HG03175 (cell line): ENCODE results near the gene ALDH3B2.
"Not testable (repeated sequence)": the region's sequence is repeated elsewhere in the genome, so short reads cannot be mapped to it uniquely, and the experiment has no call there.

Source experiments
- ATAC-seq: cut with Tn5 transposase; IDR thresholded peaks from one replicate; pipeline ENCODE4 v1.9.1; 2021; ENCODE audit warnings: mild to moderate bottlenecking, moderate library complexity; ENCODE audit not compliant: unreplicated experiment

Gene ALDH3B2, protein sequence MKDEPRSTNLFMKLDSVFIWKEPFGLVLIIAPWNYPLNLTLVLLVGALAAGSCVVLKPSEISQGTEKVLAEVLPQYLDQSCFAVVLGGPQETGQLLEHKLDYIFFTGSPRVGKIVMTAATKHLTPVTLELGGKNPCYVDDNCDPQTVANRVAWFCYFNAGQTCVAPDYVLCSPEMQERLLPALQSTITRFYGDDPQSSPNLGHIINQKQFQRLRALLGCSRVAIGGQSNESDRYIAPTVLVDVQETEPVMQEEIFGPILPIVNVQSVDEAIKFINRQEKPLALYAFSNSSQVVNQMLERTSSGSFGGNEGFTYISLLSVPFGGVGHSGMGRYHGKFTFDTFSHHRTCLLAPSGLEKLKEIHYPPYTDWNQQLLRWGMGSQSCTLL

DNA sequence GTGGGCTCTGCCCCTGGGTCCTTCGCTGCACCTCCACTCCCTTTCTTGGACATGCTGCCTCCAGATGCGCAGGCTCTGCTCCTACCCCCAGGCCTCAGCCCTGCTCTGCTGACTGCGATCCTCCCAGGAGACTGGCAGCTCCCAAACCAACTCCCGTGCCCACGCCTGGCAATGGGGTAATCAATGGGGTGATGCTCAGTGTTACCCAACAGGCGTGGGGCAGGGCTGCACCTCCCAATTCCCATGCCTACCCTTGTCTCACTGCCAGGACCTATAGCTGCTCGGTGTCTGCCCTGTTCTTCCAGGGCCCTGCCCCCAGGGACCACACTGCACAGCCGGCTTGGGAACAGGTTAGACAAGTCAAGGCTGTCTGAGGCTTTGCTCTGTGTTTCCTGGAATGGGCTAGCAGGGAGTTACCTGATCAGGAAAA is at the start of gene ALDH3B2:
Gene ALDH3B2, minus strand, starts transcription at position 182 of the 430 bp plus-strand sequence. CDS start 7,688 bp downstream, outside the sequence.
- ATAC-seq: no peak

DNA sequence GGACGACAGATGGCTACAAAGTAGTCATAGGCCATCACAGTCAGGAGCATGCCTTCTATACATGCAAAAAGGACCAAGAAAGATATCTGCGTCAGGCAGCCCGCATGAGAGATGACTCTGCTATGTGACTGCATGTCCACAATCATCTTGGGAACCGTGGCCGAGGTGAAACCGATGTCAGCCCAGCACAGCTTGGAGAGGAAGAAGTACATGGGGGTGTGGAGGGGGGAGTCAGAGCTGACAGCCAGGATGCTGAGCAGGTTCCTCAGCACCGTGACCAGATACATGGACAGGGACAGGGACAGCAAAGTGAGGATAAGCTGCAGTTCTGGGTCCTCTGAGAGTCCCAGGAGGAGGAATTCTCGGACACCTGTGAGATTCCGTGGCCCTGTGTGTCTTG is 48.6 kb upstream of the ALDH3B2 start:
- not testable (repeated sequence) for ATAC-seq

DNA sequence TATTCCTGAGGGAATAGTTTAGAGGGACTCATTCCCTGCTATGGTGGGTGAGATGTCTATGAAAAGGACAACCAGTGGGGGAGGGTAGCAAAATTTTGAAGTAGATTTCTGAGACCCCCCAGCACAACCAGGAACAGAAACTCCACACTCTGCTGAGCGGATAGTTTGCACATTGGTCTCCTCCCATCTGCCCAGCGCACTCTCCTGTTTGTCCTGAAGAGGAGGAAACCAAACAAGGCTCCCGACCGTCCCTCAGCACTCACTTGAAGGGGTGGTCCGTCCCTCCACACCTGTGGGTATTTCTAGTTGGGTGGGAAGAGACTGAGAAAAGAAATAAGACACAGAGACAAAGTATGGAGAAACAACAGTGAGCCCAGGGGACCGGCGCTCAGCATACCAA is 41.8 kb upstream of the ALDH3B2 start:
- ATAC-seq: not testable (repeated sequence)

DNA sequence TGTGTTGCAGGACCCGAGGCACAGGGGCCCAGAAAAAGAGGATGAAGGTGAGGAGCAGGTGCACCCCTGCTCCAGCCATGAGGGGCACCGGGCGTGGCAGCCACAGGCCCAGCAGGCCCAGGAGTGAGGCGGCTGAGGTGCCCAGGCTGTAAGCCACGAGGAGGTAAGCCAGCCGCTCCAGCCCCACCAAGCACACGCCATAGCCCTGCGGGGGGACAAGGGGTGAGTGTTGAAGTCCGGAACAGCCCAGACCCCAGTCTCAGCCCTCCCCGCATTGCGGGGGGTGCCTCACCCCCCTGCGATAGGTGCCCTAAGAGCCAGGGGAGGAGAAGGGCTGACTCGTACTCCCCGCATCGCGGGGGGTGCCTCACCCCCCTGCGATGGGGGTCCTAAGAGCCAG is 41.4 kb upstream of the ALDH3B2 start:
- not testable (repeated sequence) for ATAC-seq

DNA sequence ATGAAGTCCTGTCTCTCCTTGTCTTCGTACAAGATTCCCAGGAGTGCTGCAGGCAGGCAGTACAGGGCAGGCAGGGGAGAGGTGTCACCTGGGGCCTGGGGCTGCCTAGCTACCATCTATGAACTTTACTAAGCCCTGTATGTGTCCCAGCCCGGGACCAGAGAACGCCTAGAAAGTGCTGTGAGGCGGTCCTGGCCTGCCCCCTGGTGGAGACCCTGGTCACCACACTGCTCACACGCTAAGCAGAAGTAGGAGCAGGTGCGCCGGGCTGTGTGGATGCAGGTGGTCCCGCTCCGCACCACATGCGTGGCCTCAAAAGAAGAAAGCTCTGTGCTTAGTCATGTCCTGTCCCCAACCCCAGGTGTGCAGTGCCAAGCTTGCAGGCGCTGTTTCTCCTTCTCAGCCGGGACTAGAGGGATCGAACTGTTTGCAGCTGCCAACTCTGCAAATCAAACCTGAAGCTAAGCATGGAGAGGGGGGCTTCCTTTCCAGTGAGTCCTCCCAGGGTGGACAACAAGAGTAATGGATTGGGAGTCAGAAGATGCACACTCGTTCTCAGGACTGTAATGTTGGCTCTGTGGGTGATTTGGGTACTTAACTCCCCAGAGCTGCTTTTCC is 39.6 kb upstream of the ALDH3B2 start:
- ATAC-seq: not testable (repeated sequence)

DNA sequence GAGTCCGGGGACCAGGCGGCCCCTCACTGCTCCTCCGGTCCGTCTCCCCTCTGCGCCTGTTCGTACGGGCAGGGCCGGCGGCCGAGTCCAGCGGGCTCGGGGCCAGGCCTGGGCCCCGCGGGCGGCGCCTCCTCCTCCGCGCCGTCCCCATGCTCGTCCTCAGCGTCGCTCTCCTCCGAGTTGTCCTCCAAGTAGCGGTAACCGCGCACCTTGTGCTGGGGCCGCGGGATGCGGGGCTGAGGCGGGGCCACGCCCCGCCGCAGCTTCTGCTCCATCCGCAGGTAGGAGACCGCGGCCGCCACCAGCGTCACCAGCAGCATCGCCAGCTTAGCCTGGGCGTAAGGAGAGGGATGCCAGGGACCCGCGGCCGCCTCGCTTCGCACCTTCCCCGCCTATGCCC is 37.3 kb upstream of the ALDH3B2 start:
- not testable (repeated sequence) for ATAC-seq

DNA sequence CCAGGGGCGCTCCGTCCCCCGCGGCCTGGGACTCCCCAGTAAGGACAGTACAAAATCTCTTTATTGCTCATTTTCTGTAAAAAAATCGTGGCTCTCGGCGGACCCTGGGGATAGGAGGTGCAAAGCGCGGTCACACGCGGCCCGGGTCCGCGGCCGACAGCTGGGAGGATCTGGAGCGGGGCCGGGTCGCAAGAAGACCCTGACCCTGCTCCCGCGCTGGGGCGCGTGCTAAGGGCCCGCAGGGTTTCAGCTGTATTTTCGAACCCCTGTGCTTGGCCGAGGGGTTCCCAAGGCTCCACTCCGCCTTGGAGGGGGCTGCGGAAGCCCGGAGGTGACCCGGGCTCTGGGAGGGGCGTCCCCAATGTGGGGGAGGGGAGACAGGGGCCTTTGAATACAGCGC is 36.8 kb upstream of the ALDH3B2 start:
- ATAC-seq: not testable (repeated sequence)

DNA sequence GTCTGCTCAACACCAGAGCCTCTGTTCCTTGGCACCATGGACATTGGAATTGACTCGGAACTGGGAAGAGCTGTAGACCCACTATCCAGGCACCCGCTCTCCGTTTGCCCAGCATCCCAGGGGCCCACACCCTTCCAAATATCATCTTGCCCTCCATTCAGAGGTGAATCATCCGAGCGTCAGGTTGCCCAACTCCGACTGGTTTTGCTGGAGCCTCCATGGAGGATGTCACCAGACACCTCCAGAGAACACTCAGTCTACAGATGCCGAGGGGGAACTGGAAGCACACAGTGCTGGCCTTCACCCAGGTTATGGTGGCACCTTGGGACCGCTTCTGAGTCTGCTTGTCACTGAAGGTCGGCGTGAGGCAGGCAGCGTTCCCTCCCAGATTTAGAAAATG is 35.4 kb upstream of the ALDH3B2 start:
- not testable (repeated sequence) for ATAC-seq

DNA sequence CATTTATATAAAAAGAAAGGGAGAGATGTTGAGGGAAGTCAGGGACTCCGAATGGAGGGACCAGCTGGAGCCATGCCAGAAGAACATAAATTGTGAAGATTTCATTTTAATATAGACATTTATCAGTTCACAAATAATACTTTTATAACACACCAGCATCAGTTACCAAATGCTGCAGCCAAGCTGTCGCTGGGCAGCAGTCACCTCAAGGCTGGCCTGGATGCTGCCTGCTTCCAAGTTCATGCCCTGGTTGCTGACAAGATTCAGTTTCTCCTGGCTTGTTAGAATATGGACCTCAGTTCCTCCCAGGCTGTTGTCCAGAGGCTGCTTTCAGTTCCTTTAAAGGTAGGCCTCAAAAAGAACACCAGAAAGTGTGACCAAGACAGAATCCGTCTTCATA is 30.8 kb upstream of the ALDH3B2 start:
- ATAC-seq: no peak

DNA sequence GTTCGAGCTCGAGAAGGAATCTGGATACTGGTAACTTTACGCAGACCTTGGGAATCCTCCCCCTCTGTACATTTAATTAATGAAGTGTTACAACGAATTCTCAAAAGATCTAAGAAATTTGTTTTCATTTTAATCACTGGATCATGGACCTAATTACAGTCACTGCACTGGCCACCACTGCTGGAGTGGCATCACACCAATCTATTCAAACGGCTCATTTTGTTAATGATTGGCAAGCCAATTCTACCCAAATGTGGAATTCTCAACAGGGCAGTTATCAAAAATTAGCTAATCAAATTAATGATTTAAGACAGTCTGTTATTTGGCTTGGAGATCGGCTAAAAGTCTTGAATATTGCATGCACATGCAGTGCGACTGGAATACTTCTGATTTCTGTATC is 30.1 kb upstream of the ALDH3B2 start:
- ATAC-seq: no peak

DNA sequence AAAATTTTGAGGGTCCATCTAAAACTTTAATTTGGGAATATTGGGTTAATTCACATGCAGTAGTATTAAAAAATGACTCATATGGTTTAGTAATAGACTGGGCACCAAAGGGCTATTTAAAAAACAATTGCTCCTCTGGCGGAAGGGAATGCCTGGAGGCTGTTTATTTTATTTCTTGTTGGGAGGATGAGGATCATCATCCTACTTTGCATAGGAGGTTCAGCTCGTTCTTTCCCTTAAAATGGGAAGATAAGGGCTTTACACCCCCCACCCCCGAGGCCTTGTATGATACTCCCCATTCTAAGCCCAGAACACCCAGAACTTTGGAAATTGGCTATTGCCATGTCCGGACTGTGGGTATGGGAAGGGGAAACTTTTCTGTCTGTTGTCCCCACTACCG is 29.3 kb upstream of the ALDH3B2 start:
- ATAC-seq: not testable (repeated sequence)

DNA sequence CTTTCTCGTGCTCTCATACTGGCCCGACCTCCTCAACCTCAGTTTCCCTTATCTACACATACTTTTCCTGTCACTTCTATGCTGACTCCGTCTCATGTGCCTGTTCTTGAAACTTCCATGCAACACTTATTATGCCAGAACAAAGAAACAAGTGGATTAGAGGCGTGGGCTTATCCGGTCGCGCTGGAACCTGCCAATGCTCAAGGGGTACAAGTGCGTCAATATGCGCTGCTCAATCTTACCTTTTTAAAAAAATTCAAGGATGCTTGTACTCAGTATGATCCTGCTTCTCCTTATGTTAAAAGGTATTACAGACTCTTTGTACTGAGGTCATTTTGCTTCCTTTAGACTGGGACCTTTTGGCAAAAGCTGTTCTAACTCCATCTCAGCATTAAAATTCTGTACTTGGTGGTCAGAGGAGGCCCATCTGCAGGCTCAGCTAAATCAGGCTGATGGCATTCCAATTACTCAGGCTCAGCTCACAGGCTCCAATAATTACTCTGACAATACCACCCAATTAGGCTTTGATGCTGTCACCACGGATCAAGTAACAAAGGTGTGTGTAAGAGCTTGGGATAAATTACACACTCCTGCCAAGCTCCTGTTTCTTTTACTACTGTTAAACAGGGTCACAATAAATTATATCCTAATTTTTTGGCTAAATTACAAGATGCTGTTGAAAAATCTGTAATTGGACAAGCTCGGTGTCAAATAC is 26.3 kb upstream of the ALDH3B2 start:
- no peak for ATAC-seq

DNA sequence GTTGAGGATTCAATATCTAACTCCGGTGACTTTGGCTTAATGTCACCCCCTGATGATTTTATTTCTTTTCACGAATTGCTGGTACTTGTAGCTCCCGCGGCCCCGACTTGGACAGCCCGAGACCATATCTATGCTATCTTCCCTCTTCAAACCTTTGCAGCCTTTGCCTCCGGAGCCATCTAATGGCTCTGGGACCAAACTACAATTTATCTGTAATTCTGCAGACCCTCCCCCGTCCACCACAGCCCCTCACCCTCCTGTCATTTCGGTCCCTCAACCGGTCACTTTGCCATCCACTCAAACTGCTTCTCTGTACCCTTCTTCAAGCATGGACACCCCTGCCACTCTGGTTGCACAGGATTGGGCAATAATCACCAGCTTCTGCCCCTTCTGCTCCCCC is 25.7 kb upstream of the ALDH3B2 start:
- ATAC-seq: no peak

DNA sequence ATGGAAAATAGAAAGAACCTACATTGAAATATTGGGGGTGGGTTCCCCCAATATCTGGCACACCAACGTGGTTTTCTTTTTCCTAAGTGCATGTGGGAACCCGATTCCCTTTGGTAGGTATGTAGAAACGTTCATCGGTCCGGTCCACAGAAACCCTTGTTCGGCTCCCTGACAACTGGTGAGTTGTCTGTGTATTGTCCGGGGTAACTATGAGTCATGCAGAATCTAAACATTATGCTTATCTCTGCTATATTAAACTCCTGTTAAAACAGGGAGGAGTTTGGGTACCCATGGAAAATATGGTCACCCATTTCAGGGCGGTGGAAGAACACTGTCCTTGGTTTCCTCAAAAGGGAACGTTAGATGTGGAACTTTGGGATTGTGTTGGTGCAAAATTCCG is 25.1 kb upstream of the ALDH3B2 start:
- ATAC-seq: no peak

DNA sequence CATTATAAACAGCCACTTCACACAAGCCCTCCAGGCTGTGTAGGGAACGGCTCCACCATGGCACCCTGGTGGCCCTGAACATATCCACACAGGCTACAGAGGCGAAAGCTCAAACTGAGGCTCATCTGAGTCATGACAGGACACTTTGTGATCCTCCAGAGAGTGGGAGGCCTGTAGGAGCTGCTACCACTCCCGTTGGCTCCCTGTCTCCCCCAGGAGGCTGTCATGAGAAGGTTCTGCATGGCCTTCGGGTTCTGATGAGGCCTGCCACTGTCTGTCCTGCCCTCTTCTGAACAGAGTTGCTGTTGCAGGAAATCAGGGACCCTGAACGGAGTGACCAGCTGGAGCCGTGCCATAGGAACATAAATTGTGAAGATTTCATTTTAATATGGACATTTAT is 23.8 kb upstream of the ALDH3B2 start:
- ATAC-seq: no peak

DNA sequence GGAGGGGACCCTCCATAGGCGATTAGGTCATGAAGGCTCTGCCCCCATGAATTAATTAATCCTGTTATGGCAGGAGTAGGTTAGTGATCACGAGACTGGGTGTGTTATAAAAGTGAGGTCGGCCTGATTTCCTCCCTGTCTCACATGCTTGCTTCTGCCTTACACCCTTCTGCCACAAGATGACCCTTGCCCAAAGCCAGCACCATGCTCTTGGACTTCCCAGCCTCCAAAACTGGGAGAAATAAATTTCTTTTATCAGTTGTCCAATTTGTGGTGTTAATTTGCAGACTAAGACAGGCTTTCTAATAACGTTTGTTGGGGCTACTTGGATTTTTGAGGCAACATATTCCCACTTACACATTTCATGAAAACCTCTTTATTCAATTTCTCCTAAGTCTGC is 23.4 kb upstream of the ALDH3B2 start:
- no peak for ATAC-seq

DNA sequence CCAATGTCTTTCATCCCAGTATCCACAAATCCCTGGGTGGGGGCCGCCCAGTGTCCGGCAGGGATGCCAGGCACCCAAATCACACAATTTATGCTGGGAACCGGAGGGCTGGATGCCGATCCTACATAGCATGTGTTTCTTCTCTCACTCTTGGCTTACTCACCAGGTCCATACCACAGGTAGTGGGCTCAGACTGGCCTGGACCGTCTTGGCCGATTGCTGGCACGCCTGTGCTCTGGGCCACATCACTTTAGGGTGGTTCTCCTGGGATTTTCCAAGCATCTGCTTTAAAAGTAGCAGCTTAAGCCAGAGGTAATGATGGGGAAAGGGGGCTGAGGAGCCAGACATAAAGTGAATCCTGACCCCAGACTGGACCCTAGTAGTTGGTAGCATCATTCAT is 22.6 kb upstream of the ALDH3B2 start:
- ATAC-seq: no peak

DNA sequence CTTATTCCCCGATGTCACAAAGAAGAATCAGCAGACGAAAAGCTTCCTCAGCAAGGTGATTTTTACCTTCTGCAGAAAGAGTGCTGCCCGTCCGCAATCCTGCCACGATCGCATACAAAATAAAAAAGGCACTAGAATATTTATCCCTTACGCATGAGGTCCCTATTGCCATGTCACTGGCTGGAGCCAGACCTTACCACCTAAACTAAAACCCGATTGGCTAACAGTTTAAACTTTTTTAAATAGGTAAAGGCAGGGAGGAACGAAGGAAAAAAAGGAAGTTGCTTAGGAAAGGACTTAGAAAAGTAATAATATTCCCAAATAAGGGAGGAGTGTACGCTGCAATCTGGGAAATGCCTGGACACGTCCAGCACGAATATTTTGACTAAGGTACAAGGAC is 21.2 kb upstream of the ALDH3B2 start:
- ATAC-seq: no peak

DNA sequence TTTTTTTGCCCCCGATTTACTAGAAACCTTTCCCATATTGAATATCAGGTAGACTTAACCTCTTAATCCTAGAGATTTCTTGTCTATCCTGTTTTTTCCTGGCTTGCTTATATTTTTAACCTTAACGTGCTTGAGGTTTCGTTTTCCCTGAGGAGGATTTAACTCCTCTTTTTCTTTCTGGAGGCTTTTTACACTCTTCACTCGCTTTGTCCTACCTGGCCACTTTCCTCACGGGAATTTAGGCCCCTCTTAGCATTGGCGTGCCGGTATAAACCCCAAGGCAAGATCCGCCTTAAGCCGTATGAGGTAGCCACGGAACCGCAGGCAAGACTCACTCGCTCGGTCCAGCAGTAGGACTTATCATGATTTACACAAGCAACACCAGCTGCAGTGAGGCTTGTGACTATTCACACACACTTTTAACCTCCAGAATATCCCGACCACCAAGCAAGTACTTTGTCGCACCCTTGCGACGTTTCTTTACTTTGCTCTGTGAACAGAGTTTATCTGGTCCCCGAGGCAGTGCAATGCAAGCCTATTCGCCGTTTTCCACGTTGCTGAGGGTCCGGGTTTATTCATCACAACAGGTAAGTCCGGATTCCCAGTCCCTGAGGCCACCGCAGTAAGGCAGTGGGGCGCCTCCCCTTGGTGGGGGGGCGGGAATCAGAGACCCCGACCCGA is 20.6 kb upstream of the ALDH3B2 start:
- ATAC-seq: no peak

DNA sequence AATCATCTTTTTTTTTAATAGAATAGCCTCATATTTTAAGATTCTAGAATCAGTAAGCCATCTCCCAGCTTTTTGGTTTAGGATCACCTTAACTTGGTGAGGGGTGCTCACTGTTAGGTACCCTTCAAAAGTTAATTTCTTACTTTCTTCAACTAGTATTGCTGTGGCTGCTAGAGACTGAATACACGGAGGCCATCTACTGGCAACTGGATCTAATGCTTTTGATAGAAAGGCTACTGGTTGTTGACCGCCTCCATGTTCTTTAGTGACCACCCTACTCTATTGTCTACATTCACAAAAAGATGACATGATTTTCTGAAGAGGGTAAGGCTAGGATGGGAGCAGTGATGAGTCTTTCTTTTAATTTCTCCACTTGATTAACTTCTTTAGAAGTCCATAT is 16.7 kb upstream of the ALDH3B2 start:
- no peak for ATAC-seq

DNA sequence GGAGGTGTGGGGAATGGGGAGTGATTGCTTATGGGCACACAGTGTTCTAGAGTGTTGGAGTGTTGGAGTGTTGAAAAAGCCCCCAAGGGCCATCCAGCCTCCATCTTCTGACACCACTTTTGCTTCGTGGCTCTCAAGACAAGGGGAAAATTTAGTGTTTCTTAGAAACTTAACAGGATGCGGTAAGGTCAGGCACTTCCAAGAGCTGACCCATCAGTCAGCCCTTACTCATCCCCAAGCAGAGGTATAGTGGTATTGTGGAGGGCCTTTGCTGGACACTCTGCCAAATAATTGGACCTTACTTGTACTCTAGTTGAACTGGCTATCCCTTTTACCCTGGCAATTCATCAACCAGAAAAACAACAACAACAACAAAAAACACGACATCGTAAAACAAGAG is 14.8 kb upstream of the ALDH3B2 start:
- no peak for ATAC-seq
